Regular cardiac myocyte (primary cell): ENCODE measurements around the gene UNC5A. TPM values are rescaled to one million over a fixed set of nuclear protein-coding genes. Genes with fewer than 3 reads are reported as not detected.

ENCODE experiments used
- total RNA-seq: library from RNA; depleted of rRNA; stranded (reverse); fragments of >200 nt; gene quantifications from 2 replicates; pipeline ENCODE4 v1.2.3, GENCODE V29; 2014

Gene UNC5A
- total RNA-seq = under 0.01 TPM in 1 of 2 replicates, not detected in the other

DNA sequence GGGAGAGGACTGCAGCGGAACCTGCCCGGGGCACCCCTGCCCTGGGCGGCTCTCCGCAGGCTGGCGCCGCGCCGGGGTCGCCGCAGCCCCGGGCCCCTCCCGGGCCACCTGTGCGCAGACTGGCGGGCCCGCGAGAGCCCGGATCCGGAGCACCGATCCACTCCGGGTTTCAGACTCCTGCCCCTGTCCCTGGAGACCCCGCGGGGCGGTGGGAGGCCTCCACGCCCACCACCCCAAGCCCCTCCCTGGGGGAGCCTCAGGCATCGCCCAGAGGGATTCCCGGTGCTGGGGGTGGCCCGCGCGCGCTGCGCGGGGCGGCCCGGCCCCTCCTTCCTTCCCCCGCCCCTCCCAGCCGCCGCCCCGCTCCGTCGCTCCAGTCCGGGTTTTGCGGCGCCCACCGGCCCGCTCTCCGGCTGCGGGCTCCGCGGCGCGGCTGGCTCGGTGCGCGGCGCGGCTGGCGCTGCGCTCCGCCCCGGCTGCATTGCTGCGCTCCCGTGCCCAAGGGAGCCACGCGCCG is at the start of gene UNC5A:
Gene UNC5A, plus strand, starts transcription at position 479 of the 517 bp plus-strand sequence. CDS start 192 bp downstream, outside the sequence.

DNA sequence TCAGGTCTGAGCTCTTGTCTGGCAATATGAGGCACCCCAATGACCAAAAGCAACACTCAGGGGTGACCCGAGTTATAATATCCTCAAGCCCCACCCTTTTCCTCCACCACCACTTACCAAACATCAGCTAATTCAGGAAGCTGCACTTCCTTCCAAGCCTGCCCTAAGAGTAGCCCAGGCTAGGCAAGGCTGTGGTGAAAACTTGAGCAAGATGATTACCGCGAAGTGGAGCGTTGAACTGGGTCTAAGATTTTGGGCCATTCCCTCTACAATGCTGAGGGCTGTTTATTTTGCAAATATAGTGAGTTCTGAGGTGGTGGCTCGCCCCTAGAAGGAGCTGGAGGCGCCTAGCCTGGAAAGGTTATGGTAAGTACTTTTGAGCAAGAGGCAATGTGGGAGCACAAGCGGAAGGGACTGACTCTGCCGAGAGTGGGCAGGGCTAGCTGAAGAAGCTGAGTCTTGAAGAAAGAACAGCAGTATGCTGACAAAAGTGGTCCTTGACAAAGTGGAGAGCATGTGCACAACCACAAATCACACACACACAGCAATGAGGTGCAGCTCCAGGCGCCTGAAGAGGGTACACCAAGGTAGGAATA is 89.0 kb downstream of the UNC5A start, which contains the start of gene HK3:
Gene HK3, minus strand, starts transcription at position 51 of the 596 bp plus-strand sequence. CDS start 3,187 bp downstream, outside the sequence.

Other genes with a start within 250 kb of the UNC5A start
- gene GPRIN1, start 200.4 kb upstream of the UNC5A start, total RNA-seq = 1.7 and 6.1 TPM in 2 replicates
- 0.56 and 1.3 TPM in 2 replicates for gene SNCB, start 180.0 kb upstream of the UNC5A start, total RNA-seq
- gene EIF4E1B, start 179.9 kb upstream of the UNC5A start, total RNA-seq = not detected in 2 replicates
- 22.6 and 40.3 TPM in 2 replicates for gene TSPAN17, start 163.1 kb upstream of the UNC5A start, total RNA-seq
- gene HK3, start 88.8 kb downstream of the UNC5A start, total RNA-seq = not detected in 2 replicates
- gene UIMC1, start 196.2 kb downstream of the UNC5A start, total RNA-seq = 33.4 and 51.3 TPM in 2 replicates
- gene ZNF346, start 212.1 kb downstream of the UNC5A start, total RNA-seq = 12.7 and 13.2 TPM in 2 replicates